ENCODE measurements around the gene RBM11. TPM values are rescaled to one million over a fixed set of nuclear protein-coding genes. Genes with fewer than 3 reads are reported as not detected.

Gene RBM11
- total RNA-seq, 2 experiments from 2014 or later, result 17.4 to 18.7 TPM

DNA sequence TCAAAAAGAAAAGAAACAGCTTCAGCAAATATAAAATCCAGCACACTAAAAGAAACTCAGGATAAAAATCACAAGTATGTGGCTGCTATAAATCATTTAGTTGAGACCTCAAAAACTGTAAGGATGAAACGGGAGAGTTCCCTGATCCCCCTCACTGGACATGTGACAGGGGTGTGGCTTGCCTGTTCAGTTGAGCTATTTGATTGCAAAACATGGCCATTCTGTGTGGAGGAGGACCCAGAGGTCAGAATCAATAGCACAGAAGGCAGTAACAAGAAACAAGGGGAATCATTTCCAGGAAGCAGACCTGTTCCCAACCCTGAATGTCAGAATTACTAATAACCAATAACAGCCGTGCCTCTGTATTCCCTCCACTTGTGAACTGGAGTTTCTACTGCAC is 27.9 kb downstream of the RBM11 start:
- Histone ChIP-seq H3K4me3 (ENCODE audit: low read length) (no peak overlapping the region), H3K27me3 (ENCODE audit: control insufficient read depth in 1 of 2, insufficient read depth in 2 of 2, low read length in 2 of 2) (no peaks in the 10 kb centered on the region), H3K4me1 (ENCODE audit: insufficient read depth, low read length) (no peaks in the 10 kb centered on the region), H3K36me3 (ENCODE audit: insufficient read depth, low read length) (no peaks in the 10 kb centered on the region), H3K9me3 (ENCODE audit: control insufficient read depth in 1 of 2, insufficient read depth in 1 of 2, low read length in 2 of 2) (no peaks in the 10 kb centered on the region), H3K27ac (ENCODE audit: low read depth in 1 of 2, low read length in 2 of 2) (no peak overlapping the region)
- DNase-seq (no peak), ATAC-seq (ENCODE audit: poor library complexity) (no peak)
- ChIA-PET POLR2A (no interaction called here), CTCF (interaction anchor here (1.2 kb wide), 1 partner anchor 10 kb away, joined by 3 read pairs; no protein-coding TSS in a partner anchor)
- Mint-ChIP-seq H3K9me3 (no peaks in the 10 kb centered on the region), H3K27me3 (peaks cover 15% of the 10 kb centered on the region), H3K27ac (no peak overlapping the region), H3K4me3 (no peak overlapping the region), H3K4me1 (ENCODE audit: low read depth) (peaks cover 20% of the 10 kb centered on the region), H3K36me3 (ENCODE audit: low read depth) (no peaks in the 10 kb centered on the region)
- intact Hi-C loops (cut with DNase I, micrococcal nuclease), result no loop called here
- TF ChIP-seq, protein P1, sequence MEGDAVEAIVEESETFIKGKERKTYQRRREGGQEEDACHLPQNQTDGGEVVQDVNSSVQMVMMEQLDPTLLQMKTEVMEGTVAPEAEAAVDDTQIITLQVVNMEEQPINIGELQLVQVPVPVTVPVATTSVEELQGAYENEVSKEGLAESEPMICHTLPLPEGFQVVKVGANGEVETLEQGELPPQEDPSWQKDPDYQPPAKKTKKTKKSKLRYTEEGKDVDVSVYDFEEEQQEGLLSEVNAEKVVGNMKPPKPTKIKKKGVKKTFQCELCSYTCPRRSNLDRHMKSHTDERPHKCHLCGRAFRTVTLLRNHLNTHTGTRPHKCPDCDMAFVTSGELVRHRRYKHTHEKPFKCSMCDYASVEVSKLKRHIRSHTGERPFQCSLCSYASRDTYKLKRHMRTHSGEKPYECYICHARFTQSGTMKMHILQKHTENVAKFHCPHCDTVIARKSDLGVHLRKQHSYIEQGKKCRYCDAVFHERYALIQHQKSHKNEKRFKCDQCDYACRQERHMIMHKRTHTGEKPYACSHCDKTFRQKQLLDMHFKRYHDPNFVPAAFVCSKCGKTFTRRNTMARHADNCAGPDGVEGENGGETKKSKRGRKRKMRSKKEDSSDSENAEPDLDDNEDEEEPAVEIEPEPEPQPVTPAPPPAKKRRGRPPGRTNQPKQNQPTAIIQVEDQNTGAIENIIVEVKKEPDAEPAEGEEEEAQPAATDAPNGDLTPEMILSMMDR (IDR thresholded peaks at IDR 0.05), result no peak

DNA sequence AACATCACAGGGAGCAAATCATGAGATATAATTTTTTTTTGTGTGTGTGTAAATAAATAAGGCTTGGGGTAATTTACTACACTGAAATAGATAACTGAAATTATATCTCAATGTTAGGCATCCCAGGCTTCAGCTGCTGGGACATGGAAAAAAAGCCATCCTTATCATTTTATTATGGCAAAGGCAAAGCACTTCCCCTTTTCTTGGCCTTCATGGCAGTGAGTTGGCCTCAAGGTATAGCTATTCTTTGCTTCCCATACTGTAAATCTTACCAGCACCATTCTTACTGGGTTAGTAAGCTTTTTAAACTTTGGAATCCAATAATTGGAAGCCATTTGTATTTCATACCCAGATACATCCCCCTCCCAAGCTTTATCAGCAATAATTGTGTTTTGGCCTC is 29.0 kb downstream of the RBM11 start:
- Mint-ChIP-seq H3K4me3 (no peak overlapping the region), H3K9me3 (peaks cover 2% of the 10 kb centered on the region), H3K4me1 (ENCODE audit: low read depth) (peaks cover 20% of the 10 kb centered on the region), H3K36me3 (ENCODE audit: low read depth) (no peaks in the 10 kb centered on the region), H3K27me3 (peaks cover 17% of the 10 kb centered on the region), H3K27ac (no peak overlapping the region)
- Histone ChIP-seq H3K27ac (ENCODE audit: low read depth in 1 of 2, low read length in 2 of 2) (no peak overlapping the region), H3K27me3 (ENCODE audit: control insufficient read depth in 1 of 2, insufficient read depth in 2 of 2, low read length in 2 of 2) (no peaks in the 10 kb centered on the region), H3K4me1 (ENCODE audit: insufficient read depth, low read length) (no peaks in the 10 kb centered on the region), H3K4me3 (ENCODE audit: low read length) (no peak overlapping the region), H3K36me3 (ENCODE audit: insufficient read depth, low read length) (no peaks in the 10 kb centered on the region), H3K9me3 (ENCODE audit: control insufficient read depth in 1 of 2, insufficient read depth in 1 of 2, low read length in 2 of 2) (no peaks in the 10 kb centered on the region)
- ChIA-PET POLR2A (no interaction called here), CTCF (interaction anchor here (1.4 kb wide), 1 partner anchor 15 kb away, joined by 5 read pairs; no protein-coding TSS in a partner anchor)
- ATAC-seq (ENCODE audit: poor library complexity) (no peak), DNase-seq (no peak)
- TF ChIP-seq, protein P1 (IDR thresholded peaks at IDR 0.05), result no peak
- intact Hi-C loops (cut with DNase I, micrococcal nuclease), result no loop called here

DNA sequence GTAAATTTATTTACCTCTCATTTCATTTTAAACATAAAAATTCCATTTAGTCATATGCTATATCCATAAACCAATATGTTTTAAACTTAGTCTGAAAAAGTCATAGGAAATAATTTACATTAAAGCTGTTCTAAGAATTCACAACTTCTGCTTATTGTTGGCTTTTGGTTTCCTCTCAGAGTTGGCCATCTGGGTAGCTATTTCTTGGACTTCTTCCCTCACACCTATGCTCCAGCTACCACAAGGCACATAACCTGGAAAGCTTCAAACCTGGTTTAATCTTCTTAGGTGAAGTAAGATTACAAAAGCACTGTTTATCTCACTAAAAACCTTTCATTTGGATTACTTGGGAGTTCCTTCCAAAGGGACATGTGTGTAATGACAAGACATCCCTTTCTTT is 29.8 kb downstream of the RBM11 start:
- Histone ChIP-seq H3K36me3 (ENCODE audit: insufficient read depth, low read length) (no peaks in the 10 kb centered on the region), H3K9me3 (ENCODE audit: control insufficient read depth in 1 of 2, insufficient read depth in 1 of 2, low read length in 2 of 2) (no peaks in the 10 kb centered on the region), H3K4me1 (ENCODE audit: insufficient read depth, low read length) (no peaks in the 10 kb centered on the region), H3K27me3 (ENCODE audit: control insufficient read depth in 1 of 2, insufficient read depth in 2 of 2, low read length in 2 of 2) (no peaks in the 10 kb centered on the region), H3K27ac (ENCODE audit: low read depth in 1 of 2, low read length in 2 of 2) (no peak overlapping the region), H3K4me3 (ENCODE audit: low read length) (no peak overlapping the region)
- CTCF ChIA-PET, result interaction anchor here (1.4 kb wide), 1 partner anchor 14 kb away, joined by 5 read pairs; no protein-coding TSS in a partner anchor
- Mint-ChIP-seq H3K9me3 (peaks cover 3% of the 10 kb centered on the region), H3K27ac (no peak overlapping the region), H3K4me3 (no peak overlapping the region), H3K27me3 (peaks cover 21% of the 10 kb centered on the region), H3K36me3 (ENCODE audit: low read depth) (no peaks in the 10 kb centered on the region), H3K4me1 (ENCODE audit: low read depth) (peaks cover 18% of the 10 kb centered on the region)
- POLR2A ChIA-PET, result no interaction called here
- ATAC-seq (ENCODE audit: poor library complexity), result no peak
- intact Hi-C loops (cut with DNase I, micrococcal nuclease), result no loop called here
- TF ChIP-seq, protein P1 (IDR thresholded peaks at IDR 0.05), result no peak
- DNase-seq, result no peak

Measured in CD4-positive, alpha-beta T cell (primary cell).